ENCODE data around the gene PRTG.

The PRTG gene

GRCh38 chr15:55687792-55688191, 55.2 kb downstream of the PRTG start:
- DNase-seq (ENCODE audit: low read depth): no peak
- H3K4me3 ChIP-seq (ENCODE audit: control insufficient read depth, low read depth, low read length): no peak overlapping the region

DNA sequence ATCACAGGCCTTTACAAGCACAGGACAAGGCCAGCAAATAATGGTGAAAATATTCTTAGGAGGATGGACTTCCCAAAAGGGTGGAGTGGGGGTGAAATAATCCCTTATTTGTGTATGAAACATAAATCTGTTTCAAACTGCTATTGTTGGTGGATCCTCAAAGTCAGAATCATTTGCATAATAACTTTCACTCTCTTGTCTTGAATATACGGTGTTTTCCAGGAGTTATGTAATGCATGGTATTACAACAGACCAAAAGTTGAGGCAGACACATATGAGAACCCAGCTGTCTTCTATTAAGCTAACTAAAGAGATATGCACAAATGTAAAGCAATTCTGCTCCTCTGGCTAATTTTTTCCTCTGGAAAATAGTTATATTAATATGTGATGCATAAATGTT, 57.7 kb downstream of the PRTG start:
- H3K4me3 ChIP-seq (ENCODE audit: control insufficient read depth, low read depth, low read length): no peak overlapping the region
- no peak for TF ChIP-seq CTCF (conservative IDR thresholded peaks at IDR 0.05; ENCODE audit: control insufficient read depth, insufficient read depth, low read depth, low read length)
- DNase-seq (ENCODE audit: low read depth): peak; percentile 66

More at GRCh38 chr15:55687792-55688191, 55.2 kb downstream of the PRTG start:
- no peak for TF ChIP-seq CTCF (conservative IDR thresholded peaks at IDR 0.05; ENCODE audit: control insufficient read depth, insufficient read depth, low read depth, low read length)

DNA sequence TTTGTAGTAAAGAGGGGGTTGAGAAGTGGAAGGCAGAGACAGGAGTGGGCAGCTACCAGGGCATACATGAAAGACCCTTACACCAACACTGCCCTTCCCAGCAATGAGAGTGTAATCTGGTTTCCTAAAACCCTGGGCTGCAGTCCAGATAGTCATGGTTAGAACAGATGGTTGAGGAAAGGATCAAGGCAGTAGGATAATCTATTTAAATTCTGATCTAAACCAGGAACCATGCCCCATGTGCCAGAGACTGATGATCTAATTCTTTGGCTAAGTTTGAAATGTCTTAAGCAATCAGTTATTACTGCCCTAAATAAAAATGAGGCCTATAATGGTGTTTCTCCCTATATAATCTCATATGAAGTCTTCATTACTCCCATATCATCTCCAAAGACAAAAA, 59.6 kb downstream of the PRTG start:
- no peak for TF ChIP-seq CTCF (conservative IDR thresholded peaks at IDR 0.05; ENCODE audit: control insufficient read depth, insufficient read depth, low read depth, low read length)
- peak; percentile 84 for DNase-seq (ENCODE audit: low read depth)
- no peak overlapping the region for H3K4me3 ChIP-seq (ENCODE audit: control insufficient read depth, low read depth, low read length)

- TF ChIP-seq CTCF (conservative IDR thresholded peaks at IDR 0.05; ENCODE audit: control insufficient read depth, insufficient read depth, low read depth, low read length): no peak
- no peak overlapping the region for H3K4me3 ChIP-seq (ENCODE audit: control insufficient read depth, low read depth, low read length)
- DNase-seq (ENCODE audit: low read depth): no peak
Measured at GRCh38 chr15:55681631-55682030, 61.3 kb downstream of the PRTG start.

DNA sequence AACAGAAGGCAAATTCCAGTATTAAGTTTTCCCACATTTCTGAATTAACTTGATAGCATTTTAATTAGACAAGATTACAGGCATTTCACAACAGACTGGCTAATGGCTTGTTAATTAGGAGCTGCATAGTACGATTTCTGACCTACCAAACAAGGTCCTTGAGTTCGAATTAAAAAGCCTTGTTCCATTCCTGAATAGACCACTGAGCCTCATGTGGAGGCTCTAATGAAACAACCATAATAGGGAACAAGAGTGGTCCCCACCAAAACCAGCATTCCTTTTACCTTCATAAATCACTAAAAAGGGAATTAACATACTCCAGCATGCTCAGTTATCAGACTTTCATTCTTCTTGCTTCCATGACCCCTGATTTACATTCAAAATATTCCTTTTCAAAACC, 66.4 kb downstream of the PRTG start:
- no peak overlapping the region for H3K4me3 ChIP-seq (ENCODE audit: control insufficient read depth, low read depth, low read length)
- no peak for TF ChIP-seq CTCF (conservative IDR thresholded peaks at IDR 0.05; ENCODE audit: control insufficient read depth, insufficient read depth, low read depth, low read length)
- DNase-seq (ENCODE audit: low read depth): no peak

- TF ChIP-seq CTCF (conservative IDR thresholded peaks at IDR 0.05; ENCODE audit: control insufficient read depth, insufficient read depth, low read depth, low read length): no peak
- H3K4me3 ChIP-seq (ENCODE audit: control insufficient read depth, low read depth, low read length): no peak overlapping the region
- no peak for DNase-seq (ENCODE audit: low read depth)
Measured at GRCh38 chr15:55673287-55673686, 69.7 kb downstream of the PRTG start.

GRCh38 chr15:55669270-55669669, 73.7 kb downstream of the PRTG start:
- H3K4me3 ChIP-seq (ENCODE audit: control insufficient read depth, low read depth, low read length): no peak overlapping the region
- no peak for TF ChIP-seq CTCF (conservative IDR thresholded peaks at IDR 0.05; ENCODE audit: control insufficient read depth, insufficient read depth, low read depth, low read length)
- DNase-seq (ENCODE audit: low read depth): no peak
